Smooth muscle cell (in vitro differentiated cells): Measurements from ENCODE around the gene IKZF4. TPM values are rescaled to one million over a fixed set of nuclear protein-coding genes. Genes with fewer than 3 reads are reported as not detected.

Experiments
- DNase-seq: peaks from one replicate; lab custom pipeline; 2025; ENCODE audit not compliant: unreplicated experiment; lab: John Stamatoyannopoulos, UW
- H2AFZ ChIP-seq: fragments of 200-600 bp; sonication (generic); 2 replicates; pipeline ENCODE4 v1.6.0; 2016; ENCODE audit warnings: antibody characterized with exemption, low read depth, mild to moderate bottlenecking
- H3F3A ChIP-seq: fragments of 200-600 bp; sonication (generic); 2 replicates; pipeline ENCODE4 v1.6.0; 2017; ENCODE audit warnings: antibody characterized with exemption, low read depth
- H3K27ac ChIP-seq: fragments of 200-600 bp; sonication (generic); 2 replicates; pipeline ENCODE4 v1.5.1; 2016; ENCODE audit warnings: low read depth, mild to moderate bottlenecking
- H3K27me3 ChIP-seq: fragments of 200-600 bp; sonication (generic); 2 replicates; pipeline ENCODE4 v1.6.1; 2016; ENCODE audit warnings: low read depth, mild to moderate bottlenecking
- H3K36me3 ChIP-seq: fragments of 200-600 bp; sonication (generic); 2 replicates; pipeline ENCODE4 v1.5.1; 2016; ENCODE audit warnings: low read depth
- H3K4me1 ChIP-seq: fragments of 200-600 bp; sonication (generic); 2 replicates; pipeline ENCODE4 v1.5.1; 2016; ENCODE audit warnings: low read depth
- H3K4me2 ChIP-seq: fragments of 200-600 bp; sonication (generic); 2 replicates; pipeline ENCODE4 v1.6.0; 2016; ENCODE audit warnings: mild to moderate bottlenecking
- H3K4me3 ChIP-seq: fragments of 200-600 bp; sonication (generic); 2 replicates; pipeline ENCODE4 v1.5.1; 2016; ENCODE audit warnings: mild to moderate bottlenecking
- H3K79me2 ChIP-seq: fragments of 200-600 bp; sonication (generic); 2 replicates; pipeline ENCODE4 v1.6.0; 2016; ENCODE audit warnings: low read depth, mild to moderate bottlenecking
- H3K9ac ChIP-seq: fragments of 200-600 bp; sonication (generic); 2 replicates; pipeline ENCODE4 v1.6.0; 2016; ENCODE audit warnings: low read depth
- H3K9me3 ChIP-seq: fragments of 200-600 bp; sonication (generic); replicated peaks from 2 replicates; pipeline ENCODE4 v1.5.1; 2016; ENCODE audit warnings: low read depth
- H4K20me1 ChIP-seq: fragments of 200-600 bp; sonication (generic); 2 replicates; pipeline ENCODE4 v1.6.0; 2016; ENCODE audit warnings: low read depth
- CTCF ChIP-seq: fragments of 200-600 bp; sonication (generic); IDR thresholded peaks from 2 replicates; pipeline ENCODE4 v1.5.1; 2017; ENCODE audit warnings: borderline replicate concordance, mild to moderate bottlenecking, antibody characterized with exemption; ENCODE audit not compliant: insufficient read depth, poor library complexity, severe bottlenecking
- WGBS: methylation state at CpG from one replicate; pipeline ENCODE4 v1.1.7; 2016; ENCODE audit warnings: low lambda C conversion rate; 5-methylcytosine and 5-hydroxymethylcytosine counted together
- polyA plus RNA-seq: library from polyadenylated mRNA; unstranded; fragments of >200 nt; fragmentation: Nextera tagmentation; extraction: Ambion mirVana; gene quantifications from 2 replicates; pipeline ENCODE4 v1.2.1, GENCODE V29; 2016
- total RNA-seq: library from RNA; depleted of rRNA; stranded (reverse); fragments of >200 nt; gene quantifications from 2 replicates; pipeline ENCODE4 v1.2.3, GENCODE V29; 2014

IKZF4 gene
- total and polyA plus RNA-seq, 2 experiments from 2014 or later: 4.2 to 5.4 TPM

- 93% methylated on average over 1 of the region's 1 CpG for WGBS
- TF ChIP-seq CTCF: no peak
Observed at GRCh38 chr12:56078427-56078826, 57.6 kb downstream of the IKZF4 start.

GRCh38 chr12:56078931-56079722, 58.3 kb downstream of the IKZF4 start:
- no peaks in the 10 kb centered on the region for H3K36me3 ChIP-seq
- 3% methylated on average over 50 of the region's 50 CpGs for WGBS

More at GRCh38 chr12:56078427-56078826, 57.6 kb downstream of the IKZF4 start:
- DNase-seq: no peak
- no peaks in the 10 kb centered on the region for H3K79me2 ChIP-seq
- H3K36me3 ChIP-seq: no peaks in the 10 kb centered on the region
- no peak overlapping the region for H3K9ac ChIP-seq
- peaks cover 10% of the 10 kb centered on the region for H3K27me3 ChIP-seq
- H2AFZ ChIP-seq: no peak overlapping the region
- no peak overlapping the region for H3K27ac ChIP-seq
- no peaks in the 10 kb centered on the region for H3K9me3 ChIP-seq
- peaks cover 3% of the 10 kb centered on the region for H3K4me1 ChIP-seq
- peak overlapping the region; percentile 56 for H3K4me3 ChIP-seq
- H4K20me1 ChIP-seq: no peaks in the 10 kb centered on the region
- H3F3A ChIP-seq: no peaks in the 10 kb centered on the region
- peak overlapping the region; percentile 82 for H3K4me2 ChIP-seq

DNA sequence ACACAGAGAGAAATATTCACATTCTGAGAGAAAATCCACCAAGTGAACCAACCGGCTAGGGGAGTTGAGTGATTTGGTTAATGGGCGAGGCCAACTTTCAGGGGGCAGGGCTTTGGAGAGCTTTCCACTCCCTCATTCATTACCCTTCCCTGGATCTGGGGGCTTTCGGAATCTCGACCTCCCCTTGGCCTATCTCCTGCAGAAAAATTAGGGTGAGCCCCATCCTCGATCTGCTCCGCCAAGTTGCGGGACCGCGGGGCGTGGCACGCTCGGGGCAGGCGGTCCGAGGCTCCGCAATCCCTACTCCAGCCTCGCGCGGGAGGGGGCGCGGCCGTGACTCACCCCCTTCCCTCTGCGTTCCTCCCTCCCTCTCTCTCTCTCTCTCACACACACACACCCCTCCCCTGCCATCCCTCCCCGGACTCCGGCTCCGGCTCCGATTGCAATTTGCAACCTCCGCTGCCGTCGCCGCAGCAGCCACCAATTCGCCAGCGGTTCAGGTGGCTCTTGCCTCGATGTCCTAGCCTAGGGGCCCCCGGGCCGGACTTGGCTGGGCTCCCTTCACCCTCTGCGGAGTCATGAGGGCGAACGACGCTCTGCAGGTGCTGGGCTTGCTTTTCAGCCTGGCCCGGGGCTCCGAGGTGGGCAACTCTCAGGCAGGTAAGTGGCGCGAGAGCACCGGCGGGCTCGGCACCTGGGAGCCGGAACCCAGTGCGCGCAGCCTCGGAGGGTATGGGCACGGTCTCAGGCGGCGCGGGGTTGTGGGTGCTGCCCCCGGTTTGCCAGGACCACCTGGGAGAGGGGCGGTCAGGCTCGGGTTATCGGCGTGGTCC, 59.1 kb downstream of the IKZF4 start, which contains the start of gene ERBB3:
ERBB3 (plus strand) TSS at position 443 of the 833 bp plus-strand sequence; CDS start at position 579, 136 bp downstream.
- Histone ChIP-seq H3K36me3 (no peaks in the 10 kb centered on the region), H2AFZ (peak within 1 kb of the TSS; percentile 86), H3K79me2 (no peaks in the 10 kb centered on the region), H3K4me1 (peaks cover 3% of the 10 kb centered on the region), H3K4me3 (peak within 1 kb of the TSS; percentile 56), H3F3A (no peaks in the 10 kb centered on the region), H4K20me1 (no peaks in the 10 kb centered on the region), H3K4me2 (peak within 1 kb of the TSS; percentile 82), H3K9ac (peak within 1 kb of the TSS; percentile 16), H3K9me3 (no peaks in the 10 kb centered on the region), H3K27me3 (peaks cover 10% of the 10 kb centered on the region), H3K27ac (peak within 1 kb of the TSS; percentile 26)
- WGBS: under 1% methylated on average over 45 of the region's 59 CpGs
- peak; percentile 55 for DNase-seq
- no peak for TF ChIP-seq CTCF

More at GRCh38 chr12:56078931-56079722, 58.3 kb downstream of the IKZF4 start:
- TF ChIP-seq CTCF: peak; percentile 49
- no peak overlapping the region for H3K9ac ChIP-seq
- no peaks in the 10 kb centered on the region for H3K9me3 ChIP-seq
- peak; percentile 67 for DNase-seq
- peak overlapping the region; percentile 82 for H3K4me2 ChIP-seq
- H2AFZ ChIP-seq: peak overlapping the region; percentile 86
- peaks cover 10% of the 10 kb centered on the region for H3K27me3 ChIP-seq
- no peaks in the 10 kb centered on the region for H3F3A ChIP-seq
- no peaks in the 10 kb centered on the region for H3K79me2 ChIP-seq
- no peaks in the 10 kb centered on the region for H4K20me1 ChIP-seq
- H3K4me3 ChIP-seq: peak overlapping the region; percentile 56
- peaks cover 3% of the 10 kb centered on the region for H3K4me1 ChIP-seq
- H3K27ac ChIP-seq: peak overlapping the region; percentile 26
